Endothelial cell of umbilical vein (primary cell): ENCODE results near the gene TOM1L2.

Experiments
- CTCF ChIP-seq, 2 donors: IDR thresholded peaks; 1 replicate in 1 of 2; 2 replicates in 1 of 2; pipeline ENCODE4 v1.5.1; 2011; ENCODE audit warnings: low read length in 2 of 2, mild to moderate bottlenecking in 2 of 2, moderate library complexity in 2 of 2, control low read depth in 1 of 2, inconsistent platforms in 1 of 2, low read depth in 1 of 2; ENCODE audit not compliant: insufficient read depth in 1 of 2; ENCODE audit errors: extremely low read depth in 1 of 2
- POLR2A ChIP-seq: IDR thresholded peaks from 2 replicates; pipeline ENCODE4 v1.6.1; 2012; ENCODE audit warnings: low read depth, mild to moderate bottlenecking, control low read depth, low read length

GRCh38 chr17:18016426-18016825, 44.2 kb upstream of the TOM1L2 start:
- TF ChIP-seq CTCF (IDR thresholded peaks at IDR 0.05; ENCODE audit: extremely low read depth in 1 of 2, insufficient read depth in 1 of 2, low read depth in 1 of 2, low read length in 2 of 2) (no peak), POLR2A (no peak)
